A673 (cell line): ENCODE measurements around the gene SLC44A1. TPM values are rescaled to one million over a fixed set of nuclear protein-coding genes. Genes with fewer than 3 reads are reported as not detected.

Experiments used
- BruUV-seq: library from RNA; stranded (reverse); fragments of 400-500 nt; replicated peaks from 2 replicates; lab custom pipeline; 2021; lab: Mats Ljungman, UMichigan
- CTCF ChIA-PET: fragments of 300-600 bp; sonication (Branson Sonifier 250); formaldehyde crosslinking; loops from one replicate; lab custom pipeline; 2022; ENCODE audit warnings: antibody characterized with exemption; lab: Charles Lee
- POLR2A ChIA-PET: fragments of 300-600 bp; sonication (Branson Sonifier 250); formaldehyde crosslinking; loops from one replicate; lab custom pipeline; 2022; ENCODE audit warnings: antibody characterized with exemption; ENCODE audit not compliant: low non-redundant PET; lab: Charles Lee
- DNase-seq: peaks from one replicate; pipeline ENCODE4 v3.0.0-alpha.2; 2015; ENCODE audit warnings: low spot score
- H3K27ac ChIP-seq: fragments of 200-600 bp; sonication (generic); 2 replicates; pipeline ENCODE4 v1.5.1; 2016; ENCODE audit warnings: mixed run types, low read depth, mild to moderate bottlenecking, mixed read lengths, antibody characterized with exemption, low read length; ENCODE audit not compliant: poor library complexity, severe bottlenecking
- H3K27me3 ChIP-seq: fragments of 200-600 bp; sonication (generic); replicated peaks from 2 replicates; pipeline ENCODE4 v1.6.1; 2017; ENCODE audit warnings: mixed run types, low read depth, mild to moderate bottlenecking, mixed read lengths, antibody characterized with exemption, low read length; ENCODE audit not compliant: insufficient read depth, poor library complexity
- H3K36me3 ChIP-seq: fragments of 200-600 bp; sonication (generic); 2 replicates; pipeline ENCODE4 v1.6.1; 2016; ENCODE audit warnings: mixed run types, mild to moderate bottlenecking, mixed read lengths, antibody characterized with exemption, low read length; ENCODE audit not compliant: insufficient read depth, poor library complexity, severe bottlenecking
- H3K4me1 ChIP-seq: fragments of 200-600 bp; sonication (generic); 2 replicates; pipeline ENCODE4 v1.6.1; 2017; ENCODE audit warnings: mixed run types, mild to moderate bottlenecking, mixed read lengths, antibody characterized with exemption, low read length; ENCODE audit not compliant: insufficient read depth, poor library complexity, severe bottlenecking
- H3K4me3 ChIP-seq: fragments of 200-600 bp; sonication (generic); 2 replicates; pipeline ENCODE4 v1.5.1; 2016; ENCODE audit warnings: low read depth, mixed run types, mild to moderate bottlenecking, mixed read lengths, low read length; ENCODE audit not compliant: poor library complexity, severe bottlenecking
- H3K9me3 ChIP-seq: fragments of 200-600 bp; sonication (generic); 2 replicates; pipeline ENCODE4 v1.6.1; 2016; ENCODE audit warnings: mixed run types, low read depth, mild to moderate bottlenecking, mixed read lengths, antibody characterized with exemption, low read length; ENCODE audit not compliant: poor library complexity, severe bottlenecking
- EZH2 ChIP-seq: fragments of 200-600 bp; sonication (generic); IDR thresholded peaks from 2 replicates; pipeline ENCODE4 v1.6.1; 2017; ENCODE audit warnings: borderline replicate concordance, low read depth, mild to moderate bottlenecking, mixed read lengths, antibody characterized with exemption, low read length; ENCODE audit not compliant: poor library complexity, severe bottlenecking
- intact Hi-C: fragments of 100-400 bp; cut with micrococcal nuclease; formaldehyde crosslinking; loops from one replicate; pipeline ENCODE4 v1.10.0; 2022; ENCODE audit not compliant: unreplicated experiment
- total RNA-seq: library from RNA; stranded (reverse); gene quantifications from 2 replicates; pipeline ENCODE4 v1.2.3, GENCODE V29; 2021
- TF ChIP-seq, protein P1 (sequence below): fragments of 300-800, 200-600 bp; sonication (generic); conservative IDR thresholded peaks from 2 replicates; pipeline ENCODE4 v1.5.1; 2017; ENCODE audit warnings: low read depth, mild to moderate bottlenecking, antibody characterized with exemption, low read length, moderate library complexity, mixed read lengths

Gene SLC44A1
- total RNA-seq, 1 experiment from 2014 or later: 11.9 TPM

DNA sequence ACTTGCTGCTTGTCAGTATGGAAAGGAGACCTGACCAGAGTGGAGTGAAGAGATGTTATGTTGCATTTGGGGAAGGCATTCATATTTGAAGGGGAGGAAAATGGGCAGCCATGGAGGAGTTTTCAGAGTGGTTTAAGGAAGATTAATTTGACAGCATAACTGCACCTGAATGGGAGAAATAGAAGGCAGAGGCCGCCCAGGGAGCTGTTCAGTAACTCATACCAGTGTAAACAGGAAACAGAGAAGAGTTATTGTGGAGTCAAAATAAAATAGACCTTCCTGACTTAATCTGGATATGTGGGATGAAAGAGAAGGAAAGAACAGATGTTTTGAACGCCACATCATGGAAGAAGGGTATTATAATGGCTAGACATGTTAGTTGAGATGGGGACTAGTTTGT lies 13.4 kb downstream of the SLC44A1 start:
- H3K4me3 ChIP-seq: no peak overlapping the region
- no peaks in the 10 kb centered on the region for H3K36me3 ChIP-seq
- CTCF ChIA-PET: no interaction called here
- no peak for DNase-seq
- POLR2A ChIA-PET: no interaction called here
- no peaks in the 10 kb centered on the region for H3K27me3 ChIP-seq
- no peak for TF ChIP-seq EZH2
- TF ChIP-seq, protein P1, sequence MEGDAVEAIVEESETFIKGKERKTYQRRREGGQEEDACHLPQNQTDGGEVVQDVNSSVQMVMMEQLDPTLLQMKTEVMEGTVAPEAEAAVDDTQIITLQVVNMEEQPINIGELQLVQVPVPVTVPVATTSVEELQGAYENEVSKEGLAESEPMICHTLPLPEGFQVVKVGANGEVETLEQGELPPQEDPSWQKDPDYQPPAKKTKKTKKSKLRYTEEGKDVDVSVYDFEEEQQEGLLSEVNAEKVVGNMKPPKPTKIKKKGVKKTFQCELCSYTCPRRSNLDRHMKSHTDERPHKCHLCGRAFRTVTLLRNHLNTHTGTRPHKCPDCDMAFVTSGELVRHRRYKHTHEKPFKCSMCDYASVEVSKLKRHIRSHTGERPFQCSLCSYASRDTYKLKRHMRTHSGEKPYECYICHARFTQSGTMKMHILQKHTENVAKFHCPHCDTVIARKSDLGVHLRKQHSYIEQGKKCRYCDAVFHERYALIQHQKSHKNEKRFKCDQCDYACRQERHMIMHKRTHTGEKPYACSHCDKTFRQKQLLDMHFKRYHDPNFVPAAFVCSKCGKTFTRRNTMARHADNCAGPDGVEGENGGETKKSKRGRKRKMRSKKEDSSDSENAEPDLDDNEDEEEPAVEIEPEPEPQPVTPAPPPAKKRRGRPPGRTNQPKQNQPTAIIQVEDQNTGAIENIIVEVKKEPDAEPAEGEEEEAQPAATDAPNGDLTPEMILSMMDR: no peak
- H3K27ac ChIP-seq: no peak overlapping the region
- H3K4me1 ChIP-seq: peaks cover 10% of the 10 kb centered on the region
- intact Hi-C loops: no loop called here
- BruUV-seq: no TSS peak
- no peaks in the 10 kb centered on the region for H3K9me3 ChIP-seq

DNA sequence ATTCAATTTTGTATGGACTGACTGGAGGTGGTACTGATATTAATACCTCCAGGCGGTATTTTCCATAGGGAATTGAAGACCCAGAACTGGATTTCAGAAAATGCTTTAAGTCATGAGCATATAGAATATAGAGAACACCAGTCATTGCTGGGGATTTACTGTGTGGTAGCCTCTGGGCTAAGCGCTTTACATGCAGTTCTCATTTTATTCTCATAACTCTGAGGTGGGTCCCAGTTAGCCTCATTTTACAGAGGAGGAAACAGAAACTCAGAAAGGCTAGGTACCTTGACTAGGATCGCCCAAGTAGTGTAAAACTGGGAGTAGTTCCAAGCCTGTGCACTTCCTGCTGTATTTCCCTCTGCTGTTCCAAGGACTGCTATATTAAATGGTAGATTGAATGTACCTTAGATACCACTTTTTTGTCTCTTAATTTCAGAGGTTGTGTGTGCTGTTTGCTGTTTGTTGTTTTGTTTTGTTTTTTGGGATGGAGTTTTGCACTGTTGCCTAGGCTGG lies 13.8 kb downstream of the SLC44A1 start:
- no TSS peak for BruUV-seq
- H3K27me3 ChIP-seq: no peaks in the 10 kb centered on the region
- no peaks in the 10 kb centered on the region for H3K9me3 ChIP-seq
- TF ChIP-seq, protein P1: no peak
- no peak for TF ChIP-seq EZH2
- no peak overlapping the region for H3K4me3 ChIP-seq
- no peak for DNase-seq
- POLR2A ChIA-PET: no interaction called here
- CTCF ChIA-PET: no interaction called here
- peaks cover 10% of the 10 kb centered on the region for H3K4me1 ChIP-seq
- intact Hi-C loops: no loop called here
- H3K27ac ChIP-seq: no peak overlapping the region
- no peaks in the 10 kb centered on the region for H3K36me3 ChIP-seq

DNA sequence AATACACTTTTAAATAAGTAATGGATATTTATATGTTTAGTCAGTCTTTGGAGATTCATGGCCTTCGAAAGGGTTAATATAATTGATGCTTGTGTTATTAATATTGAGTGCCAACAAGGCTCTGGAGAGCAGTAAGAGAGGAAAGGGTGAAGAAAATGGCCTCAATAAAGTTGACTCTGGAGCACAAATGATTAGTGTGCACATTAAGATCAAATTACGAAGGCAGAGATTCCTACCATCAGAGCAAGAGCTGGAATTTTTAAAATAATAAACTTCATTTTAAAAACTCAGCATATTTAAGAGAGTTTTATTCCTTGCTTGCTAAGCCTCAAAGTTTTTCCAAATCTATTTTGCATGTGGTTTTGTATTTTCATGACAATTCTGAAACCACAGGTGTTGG lies 14.8 kb downstream of the SLC44A1 start:
- intact Hi-C loops: no loop called here
- no peak for DNase-seq
- TF ChIP-seq, protein P1: no peak
- CTCF ChIA-PET: no interaction called here
- no TSS peak for BruUV-seq
- Histone ChIP-seq H3K4me1 (peaks cover 10% of the 10 kb centered on the region), H3K27me3 (no peaks in the 10 kb centered on the region), H3K36me3 (no peaks in the 10 kb centered on the region), H3K4me3 (no peak overlapping the region), H3K9me3 (no peaks in the 10 kb centered on the region), H3K27ac (no peak overlapping the region)
- POLR2A ChIA-PET: no interaction called here
